Stimulated activated naive CD8-positive, alpha-beta T cell treated with anti-CD3 and anti-CD28 coated beads, Interleukin-15, Interleukin-2, amounts not matched to agents 100 ng/mL and 50 ng/mL, for 24 hours (primary cell): Measurements from ENCODE around the gene DDO.

ENCODE experiments used
- H3K27ac Mint-ChIP-seq: one replicate; pipeline ENCODE4 v1.8.0; 2021; ENCODE audit warnings: mild to moderate bottlenecking, mixed read lengths
- H3K27me3 Mint-ChIP-seq: one replicate; pipeline ENCODE4 v1.8.0; 2021; ENCODE audit warnings: mixed read lengths
- H3K36me3 Mint-ChIP-seq: one replicate; pipeline ENCODE4 v1.8.0; 2021; ENCODE audit warnings: low read depth, mixed read lengths
- H3K4me1 Mint-ChIP-seq: one replicate; pipeline ENCODE4 v1.8.0; 2021; ENCODE audit warnings: low read depth, mixed read lengths
- H3K4me3 Mint-ChIP-seq: one replicate; pipeline ENCODE4 v1.8.0; 2021; ENCODE audit warnings: mild to moderate bottlenecking, mixed read lengths
- H3K9me3 Mint-ChIP-seq: one replicate; pipeline ENCODE4 v1.8.0; 2021; ENCODE audit warnings: mixed read lengths

DDO gene

GRCh38 chr6:110432285-110432900 lies 17.0 kb upstream of the DDO start:
- H3K27ac Mint-ChIP-seq = no peak overlapping the region
- H3K4me1 Mint-ChIP-seq = no peaks in the 10 kb centered on the region
- no peak overlapping the region for H3K4me3 Mint-ChIP-seq
- H3K36me3 Mint-ChIP-seq = no peaks in the 10 kb centered on the region
- no peaks in the 10 kb centered on the region for H3K9me3 Mint-ChIP-seq
- no peaks in the 10 kb centered on the region for H3K27me3 Mint-ChIP-seq

GRCh38 chr6:110430741-110431140 lies 15.4 kb upstream of the DDO start:
- H3K4me3 Mint-ChIP-seq = no peak overlapping the region
- no peak overlapping the region for H3K27ac Mint-ChIP-seq
- H3K9me3 Mint-ChIP-seq = no peaks in the 10 kb centered on the region
- peaks cover 4% of the 10 kb centered on the region for H3K27me3 Mint-ChIP-seq
- no peaks in the 10 kb centered on the region for H3K36me3 Mint-ChIP-seq
- no peaks in the 10 kb centered on the region for H3K4me1 Mint-ChIP-seq

GRCh38 chr6:110430236-110430635 lies 14.9 kb upstream of the DDO start:
- no peaks in the 10 kb centered on the region for H3K9me3 Mint-ChIP-seq
- H3K4me1 Mint-ChIP-seq = no peaks in the 10 kb centered on the region
- H3K27me3 Mint-ChIP-seq = peaks cover 5% of the 10 kb centered on the region
- no peak overlapping the region for H3K27ac Mint-ChIP-seq
- no peak overlapping the region for H3K4me3 Mint-ChIP-seq
- H3K36me3 Mint-ChIP-seq = no peaks in the 10 kb centered on the region

- no peaks in the 10 kb centered on the region for H3K9me3 Mint-ChIP-seq
- no peaks in the 10 kb centered on the region for H3K4me1 Mint-ChIP-seq
- no peak overlapping the region for H3K27ac Mint-ChIP-seq
- H3K27me3 Mint-ChIP-seq = peaks cover 20% of the 10 kb centered on the region
- no peak overlapping the region for H3K4me3 Mint-ChIP-seq
- H3K36me3 Mint-ChIP-seq = no peaks in the 10 kb centered on the region
Observed at GRCh38 chr6:110428153-110428552, 12.8 kb upstream of the DDO start.

GRCh38 chr6:110425816-110426215 lies 10.4 kb upstream of the DDO start:
- Mint-ChIP-seq H3K4me3 (no peak overlapping the region), H3K27me3 (peaks cover 30% of the 10 kb centered on the region), H3K4me1 (peaks cover 3% of the 10 kb centered on the region), H3K36me3 (no peaks in the 10 kb centered on the region), H3K9me3 (peaks cover 9% of the 10 kb centered on the region), H3K27ac (no peak overlapping the region)

GRCh38 chr6:110422444-110422822 lies 7.1 kb upstream of the DDO start:
- Mint-ChIP-seq H3K27me3 (peaks cover 45% of the 10 kb centered on the region), H3K27ac (no peak overlapping the region), H3K9me3 (peaks cover 9% of the 10 kb centered on the region), H3K36me3 (no peaks in the 10 kb centered on the region), H3K4me1 (peaks cover 3% of the 10 kb centered on the region), H3K4me3 (no peak overlapping the region)

- Mint-ChIP-seq H3K4me1 (peaks cover 3% of the 10 kb centered on the region), H3K27ac (no peak overlapping the region), H3K4me3 (no peak overlapping the region), H3K36me3 (no peaks in the 10 kb centered on the region), H3K9me3 (peaks cover 9% of the 10 kb centered on the region), H3K27me3 (peaks cover 45% of the 10 kb centered on the region)
Observed at GRCh38 chr6:110421749-110422443, 6.5 kb upstream of the DDO start.

GRCh38 chr6:110419028-110419739 lies 3.8 kb upstream of the DDO start:
- H3K4me3 Mint-ChIP-seq = no peak overlapping the region
- H3K27ac Mint-ChIP-seq = no peak overlapping the region
- peaks cover 9% of the 10 kb centered on the region for H3K9me3 Mint-ChIP-seq
- no peaks in the 10 kb centered on the region for H3K36me3 Mint-ChIP-seq
- H3K4me1 Mint-ChIP-seq = peaks cover 3% of the 10 kb centered on the region
- peaks cover 33% of the 10 kb centered on the region for H3K27me3 Mint-ChIP-seq

- Mint-ChIP-seq H3K4me1 (peaks cover 3% of the 10 kb centered on the region), H3K4me3 (no peak overlapping the region), H3K9me3 (peaks cover 9% of the 10 kb centered on the region), H3K27me3 (peaks cover 29% of the 10 kb centered on the region), H3K27ac (no peak overlapping the region), H3K36me3 (no peaks in the 10 kb centered on the region)
Observed at GRCh38 chr6:110418594-110418993, 3.2 kb upstream of the DDO start.

GRCh38 chr6:110414669-110415068 lies 706 bp downstream of the DDO start:
- no peak overlapping the region for H3K27ac Mint-ChIP-seq
- H3K4me3 Mint-ChIP-seq = no peak overlapping the region
- peaks cover 5% of the 10 kb centered on the region for H3K27me3 Mint-ChIP-seq
- H3K9me3 Mint-ChIP-seq = no peaks in the 10 kb centered on the region
- no peaks in the 10 kb centered on the region for H3K36me3 Mint-ChIP-seq
- no peaks in the 10 kb centered on the region for H3K4me1 Mint-ChIP-seq

GRCh38 chr6:110412360-110412759 lies 3.0 kb downstream of the DDO start:
- no peaks in the 10 kb centered on the region for H3K4me1 Mint-ChIP-seq
- no peaks in the 10 kb centered on the region for H3K9me3 Mint-ChIP-seq
- no peaks in the 10 kb centered on the region for H3K27me3 Mint-ChIP-seq
- no peaks in the 10 kb centered on the region for H3K36me3 Mint-ChIP-seq
- H3K27ac Mint-ChIP-seq = no peak overlapping the region
- no peak overlapping the region for H3K4me3 Mint-ChIP-seq

- no peaks in the 10 kb centered on the region for H3K9me3 Mint-ChIP-seq
- H3K27me3 Mint-ChIP-seq = no peaks in the 10 kb centered on the region
- H3K4me3 Mint-ChIP-seq = no peak overlapping the region
- H3K36me3 Mint-ChIP-seq = no peaks in the 10 kb centered on the region
- no peaks in the 10 kb centered on the region for H3K4me1 Mint-ChIP-seq
- no peak overlapping the region for H3K27ac Mint-ChIP-seq
Observed at GRCh38 chr6:110410511-110410910, 4.9 kb downstream of the DDO start.

- no peak overlapping the region for H3K27ac Mint-ChIP-seq
- H3K36me3 Mint-ChIP-seq = no peaks in the 10 kb centered on the region
- no peaks in the 10 kb centered on the region for H3K4me1 Mint-ChIP-seq
Observed at GRCh38 chr6:110409794-110410193, 5.6 kb downstream of the DDO start.

GRCh38 chr6:110408901-110409300 lies 6.5 kb downstream of the DDO start:
- Mint-ChIP-seq H3K9me3 (no peaks in the 10 kb centered on the region), H3K4me1 (no peaks in the 10 kb centered on the region), H3K27ac (no peak overlapping the region), H3K4me3 (no peak overlapping the region), H3K36me3 (no peaks in the 10 kb centered on the region), H3K27me3 (no peaks in the 10 kb centered on the region)

More at GRCh38 chr6:110409794-110410193, 5.6 kb downstream of the DDO start:
- Mint-ChIP-seq H3K27me3 (no peaks in the 10 kb centered on the region), H3K4me3 (no peak overlapping the region), H3K9me3 (no peaks in the 10 kb centered on the region)

- H3K27me3 Mint-ChIP-seq = no peaks in the 10 kb centered on the region
- H3K9me3 Mint-ChIP-seq = no peaks in the 10 kb centered on the region
- H3K27ac Mint-ChIP-seq = no peak overlapping the region
Observed at GRCh38 chr6:110404607-110405006, 10.8 kb downstream of the DDO start.

More at GRCh38 chr6:110404607-110405006, 10.8 kb downstream of the DDO start:
- Mint-ChIP-seq H3K4me3 (no peak overlapping the region), H3K4me1 (no peaks in the 10 kb centered on the region), H3K36me3 (no peaks in the 10 kb centered on the region)
